Fibroblast of the aortic adventitia (primary cell): ENCODE data around the gene OR2T3. TPM values are rescaled to one million over a fixed set of nuclear protein-coding genes. Genes with fewer than 3 reads are reported as not detected.
"Not testable (repeated sequence)": the region's sequence is repeated elsewhere in the genome, so short reads cannot be mapped to it uniquely, and the experiment has no call there.

ENCODE experiments used
- DNase-seq: peaks from one replicate; pipeline ENCODE4 v3.0.0-alpha.2; 2010; ENCODE audit warnings: low read depth
- H3K4me3 ChIP-seq: 2 replicates; pipeline ENCODE4 v1.5.1; 2011; ENCODE audit warnings: low read depth, mild to moderate bottlenecking, control low read depth, low read length, moderate library complexity
- total RNA-seq: library from RNA; depleted of rRNA; stranded (reverse); fragments of >200 nt; gene quantifications from 2 replicates; pipeline ENCODE4 v1.2.3, GENCODE V29; 2012; ENCODE audit warnings: low replicate concordance

OR2T3 gene, protein sequence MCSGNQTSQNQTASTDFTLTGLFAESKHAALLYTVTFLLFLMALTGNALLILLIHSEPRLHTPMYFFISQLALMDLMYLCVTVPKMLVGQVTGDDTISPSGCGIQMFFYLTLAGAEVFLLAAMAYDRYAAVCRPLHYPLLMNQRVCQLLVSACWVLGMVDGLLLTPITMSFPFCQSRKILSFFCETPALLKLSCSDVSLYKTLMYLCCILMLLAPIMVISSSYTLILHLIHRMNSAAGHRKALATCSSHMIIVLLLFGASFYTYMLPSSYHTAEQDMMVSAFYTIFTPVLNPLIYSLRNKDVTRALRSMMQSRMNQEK
- total RNA-seq, result not detected in 2 replicates

DNA sequence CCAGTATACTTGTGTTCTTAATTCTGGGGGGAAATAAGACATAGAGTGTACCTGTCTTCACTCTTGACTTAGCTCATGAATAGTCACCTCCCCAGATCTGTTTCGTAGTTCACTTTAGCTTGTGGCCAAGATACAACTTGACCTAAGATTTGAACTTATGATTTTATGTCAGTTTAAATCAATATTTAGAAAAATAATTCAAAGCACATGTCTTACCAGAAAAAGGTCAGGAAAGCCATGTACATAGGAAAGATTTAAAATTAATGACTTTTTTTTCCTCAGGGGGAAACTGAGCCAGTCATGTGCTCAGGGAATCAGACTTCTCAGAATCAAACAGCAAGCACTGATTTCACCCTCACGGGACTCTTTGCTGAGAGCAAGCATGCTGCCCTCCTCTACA lies at the start of gene OR2T3:
Gene OR2T3 (plus strand): TSS at position 301 of the 400 bp plus-strand sequence. CDS start 0 bp downstream, at position 301.
- not testable (repeated sequence) for DNase-seq, H3K4me3 ChIP-seq

DNA sequence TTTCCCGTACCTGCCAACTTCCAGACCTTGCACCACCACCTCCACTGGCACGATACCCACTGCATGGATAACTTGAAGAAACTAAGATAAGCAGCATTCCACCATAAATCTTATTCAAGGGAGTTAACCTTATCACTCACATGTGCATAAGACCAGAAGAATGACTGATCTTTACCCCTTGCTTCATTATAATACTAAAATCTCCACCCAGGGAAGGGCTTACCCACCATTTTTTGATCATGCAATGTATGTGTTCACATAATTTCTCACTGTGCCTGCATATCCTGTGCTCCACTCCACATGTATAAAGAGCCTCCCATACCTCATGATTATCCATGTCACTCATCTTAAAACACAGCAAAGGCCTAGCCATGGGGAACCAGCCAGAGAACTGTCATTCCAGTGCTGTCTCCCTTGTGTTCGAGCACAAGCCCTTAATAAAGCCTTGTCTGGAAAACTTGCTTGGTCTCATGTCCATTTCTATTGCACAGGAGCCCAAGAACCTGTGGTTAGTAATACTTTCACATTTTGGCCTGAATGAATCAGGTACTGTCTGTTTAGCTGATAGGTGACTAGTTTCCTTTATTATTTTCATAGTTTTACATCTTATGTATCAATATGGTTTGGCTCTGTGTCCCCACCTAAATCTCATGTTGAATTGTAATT lies 45.5 kb upstream of the OR2T3 start:
- DNase-seq, H3K4me3 ChIP-seq: not testable (repeated sequence)

DNA sequence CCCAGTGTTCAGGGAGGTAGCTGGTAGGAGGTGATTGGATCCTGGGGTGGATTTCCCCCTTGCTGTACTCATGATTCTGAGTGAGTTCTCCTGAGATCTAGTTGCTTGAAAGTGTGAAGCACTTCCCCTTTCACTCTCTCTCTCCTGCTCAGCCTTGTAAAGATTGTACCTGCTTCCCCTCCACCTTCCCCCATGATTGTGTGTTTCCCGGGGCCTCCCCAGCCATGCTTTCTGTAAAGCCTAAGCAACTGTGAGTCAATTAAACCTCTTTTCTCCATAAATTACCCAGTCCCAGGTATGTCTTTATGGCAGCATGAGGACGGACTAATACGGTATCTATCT lies 45.0 kb upstream of the OR2T3 start:
- H3K4me3 ChIP-seq, DNase-seq: not testable (repeated sequence)

DNA sequence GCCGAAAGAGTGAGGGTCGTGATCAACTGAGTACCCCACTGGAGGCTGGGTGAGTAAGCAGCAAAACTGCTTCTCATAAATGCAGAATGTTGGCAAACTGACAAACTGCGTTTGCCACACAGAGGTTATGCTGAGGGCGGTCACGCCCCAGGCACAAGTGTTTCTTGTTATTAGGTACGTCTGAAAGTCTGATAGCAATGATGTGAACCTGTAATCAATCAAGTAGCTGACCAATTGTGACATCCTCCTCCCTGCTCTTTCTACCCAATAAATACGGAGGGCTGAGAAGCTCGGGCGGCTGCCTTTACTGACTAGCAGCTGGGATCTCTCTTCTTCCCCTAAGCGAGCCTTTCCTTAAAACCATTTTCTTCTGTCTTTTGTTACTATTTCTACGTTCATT lies 41.5 kb upstream of the OR2T3 start:
- not testable (repeated sequence) for H3K4me3 ChIP-seq, DNase-seq

DNA sequence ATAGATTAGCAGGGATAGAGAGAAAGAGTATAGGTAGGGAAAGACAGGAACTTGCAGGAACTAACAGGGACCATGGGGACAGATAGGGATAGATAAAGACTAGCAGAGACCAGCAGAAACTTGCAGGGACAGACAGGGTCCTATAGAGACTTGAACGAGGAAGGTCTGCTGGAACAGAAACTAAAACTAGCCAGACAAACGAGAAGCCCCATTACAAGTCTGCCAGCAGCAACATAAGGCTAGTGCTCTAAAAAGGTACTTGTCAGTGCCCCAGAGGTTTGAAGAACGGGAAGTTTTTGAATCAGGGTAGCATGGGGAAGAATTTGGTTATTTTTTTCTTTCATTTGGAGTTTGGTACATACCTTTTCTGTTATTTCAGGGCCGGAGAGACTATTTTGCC lies 41.0 kb upstream of the OR2T3 start:
- not testable (repeated sequence) for DNase-seq, H3K4me3 ChIP-seq

DNA sequence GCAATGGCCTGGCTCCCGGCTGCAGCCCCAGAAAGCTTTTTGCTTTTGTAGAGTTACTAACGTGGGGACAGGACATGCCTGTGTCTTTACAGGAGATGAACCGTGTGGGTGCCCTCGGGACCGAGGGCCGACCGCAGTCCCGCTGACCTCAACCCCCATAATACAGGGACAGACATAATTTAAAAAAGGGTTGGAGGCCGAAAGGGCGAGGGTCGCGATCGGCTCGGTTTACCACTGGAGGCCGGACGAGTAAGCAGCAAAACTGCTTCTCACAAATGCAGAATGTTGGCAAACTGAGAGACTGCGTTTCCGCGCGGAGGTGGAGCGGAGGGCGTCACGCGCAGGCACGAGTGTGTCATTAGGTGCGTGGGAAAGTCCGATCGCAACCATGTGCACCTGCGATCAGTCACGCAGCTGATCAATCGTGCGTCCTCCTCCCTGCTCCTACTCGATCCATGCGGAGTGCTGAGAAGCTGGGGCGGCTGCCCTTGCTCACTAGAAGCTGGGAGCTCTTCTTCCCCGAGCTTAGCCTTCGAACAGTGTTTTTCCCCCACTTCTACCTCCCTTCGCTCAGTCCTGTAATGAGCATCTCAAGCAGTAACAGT lies 39.2 kb upstream of the OR2T3 start:
- DNase-seq, H3K4me3 ChIP-seq: not testable (repeated sequence)

DNA sequence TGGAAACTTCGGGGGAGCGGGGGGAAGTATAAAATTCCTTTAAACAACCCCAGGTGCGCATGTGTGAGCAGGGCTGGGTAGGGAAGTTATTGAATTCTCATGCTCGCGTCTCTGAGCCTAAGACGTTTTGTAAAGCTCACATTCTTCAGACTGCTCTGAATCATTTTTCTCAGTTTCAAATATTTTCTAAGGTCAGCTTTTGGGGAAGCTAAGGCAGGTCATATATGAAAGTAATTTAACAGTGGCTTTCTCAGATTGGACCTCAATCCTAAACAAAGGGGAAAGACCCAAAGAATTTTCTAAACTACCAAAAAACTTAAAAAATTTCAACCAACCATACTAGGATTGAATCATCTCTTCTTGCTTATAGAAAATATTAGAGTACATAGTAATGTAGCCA lies 38.2 kb upstream of the OR2T3 start:
- DNase-seq, H3K4me3 ChIP-seq: not testable (repeated sequence)

DNA sequence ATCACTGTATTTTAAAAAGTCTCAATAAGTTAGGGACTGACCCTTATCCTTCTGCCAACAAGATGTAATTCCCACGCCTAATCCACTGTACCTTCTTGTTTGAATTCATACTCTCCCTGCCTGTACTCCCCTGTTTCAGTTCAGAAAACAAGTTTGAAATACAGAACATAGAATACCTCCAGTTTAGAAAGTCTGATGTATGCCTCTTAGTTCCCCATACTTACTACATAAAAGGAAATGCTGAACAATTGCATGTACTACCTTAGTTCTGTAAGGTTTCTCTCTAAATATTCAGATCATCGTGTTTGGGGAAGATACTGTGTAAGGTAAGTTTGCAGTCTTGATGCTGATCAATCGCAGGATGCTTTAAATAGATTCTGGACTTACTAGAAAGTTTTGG lies 36.8 kb upstream of the OR2T3 start:
- DNase-seq, H3K4me3 ChIP-seq: not testable (repeated sequence)

DNA sequence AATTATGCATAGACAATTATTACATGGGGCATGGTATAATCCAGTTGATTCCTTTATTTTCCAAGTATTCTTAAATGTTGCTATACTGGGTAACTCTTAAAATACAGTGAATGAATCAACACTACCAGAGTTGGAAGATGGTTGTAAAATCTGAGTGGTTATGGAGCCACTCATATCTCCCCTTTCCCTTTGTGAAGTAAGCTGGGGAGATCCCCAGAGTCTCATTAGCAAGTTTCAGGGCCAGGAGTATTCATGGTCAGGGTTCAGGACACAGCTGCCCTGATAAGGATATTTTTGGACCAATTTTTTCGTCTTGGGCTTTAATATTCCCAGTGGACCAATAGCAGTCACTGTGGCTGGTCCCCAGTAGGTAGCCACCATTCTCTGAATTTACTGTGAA lies 34.5 kb upstream of the OR2T3 start:
- not testable (repeated sequence) for H3K4me3 ChIP-seq, DNase-seq

DNA sequence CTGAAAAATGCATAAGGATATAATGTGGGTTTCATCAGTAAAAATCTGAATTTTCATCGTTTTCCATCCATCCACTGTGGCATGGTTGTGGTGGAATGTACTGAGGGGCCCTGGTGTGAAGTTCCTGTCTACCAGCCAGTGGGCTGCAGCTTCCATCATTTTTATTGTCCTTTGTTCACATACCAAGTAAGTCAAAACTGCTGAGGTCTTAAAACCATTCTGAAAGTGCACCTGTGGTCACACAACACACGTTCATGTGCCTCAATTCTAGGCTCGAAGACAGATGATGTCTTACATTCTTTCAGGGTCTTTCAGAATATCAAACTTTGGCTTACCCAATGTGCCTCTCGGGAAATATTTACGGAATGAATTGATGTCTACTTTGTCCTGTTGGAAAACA lies 33.9 kb upstream of the OR2T3 start:
- DNase-seq, H3K4me3 ChIP-seq: not testable (repeated sequence)

DNA sequence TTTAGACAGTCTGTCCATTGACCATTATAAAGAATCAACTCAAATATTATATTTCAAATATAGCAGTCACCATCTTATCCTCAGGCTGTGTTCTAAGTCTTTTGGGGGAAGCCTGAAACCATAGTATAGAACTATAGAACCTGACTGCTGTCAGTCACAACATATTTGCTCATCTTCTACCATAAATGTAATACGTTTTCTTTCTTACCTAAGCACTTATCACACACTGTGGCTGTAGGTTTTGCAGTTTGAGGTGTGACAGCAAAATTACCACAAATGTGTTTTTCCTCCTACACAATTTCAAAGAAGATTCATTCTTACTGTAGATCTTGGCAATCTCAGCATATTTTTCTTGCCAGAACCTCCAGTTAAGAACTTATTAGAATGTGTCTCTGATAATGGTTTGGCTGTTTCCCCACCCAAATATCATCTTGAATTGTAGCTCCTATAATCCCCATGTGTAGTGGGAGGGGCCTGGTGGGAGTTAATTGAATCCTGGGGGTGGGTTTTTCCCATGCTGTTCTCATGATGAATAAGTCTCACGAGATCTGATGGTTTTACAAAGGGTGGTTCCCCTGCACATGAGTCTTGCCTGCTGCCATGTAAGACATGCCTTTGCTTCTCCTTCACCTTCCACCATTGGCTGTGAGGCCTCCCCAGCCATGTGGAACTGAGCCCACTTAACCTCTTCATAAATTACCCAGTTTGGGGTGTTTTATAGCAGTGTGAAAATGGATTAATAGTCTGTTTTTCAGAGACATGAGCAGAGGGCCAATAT lies 30.5 kb upstream of the OR2T3 start:
- not testable (repeated sequence) for H3K4me3 ChIP-seq, DNase-seq

DNA sequence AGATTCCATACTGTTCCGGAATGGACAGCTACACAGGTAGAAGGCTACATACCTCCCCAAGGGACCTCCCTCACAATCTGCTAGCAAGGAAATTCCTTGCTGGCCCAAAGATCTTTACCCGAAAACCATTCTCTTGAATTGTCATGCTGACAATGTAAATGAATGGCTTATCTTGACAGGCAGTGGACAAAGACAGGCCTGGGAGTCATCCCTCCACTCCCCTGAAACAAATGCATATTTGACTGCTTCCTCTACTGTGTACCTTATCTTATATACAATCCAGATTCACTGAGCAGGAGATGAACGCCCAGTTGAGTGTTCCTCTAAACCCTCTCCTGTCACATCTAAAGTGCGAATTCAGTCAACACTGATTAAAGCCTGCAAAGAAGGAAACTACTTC lies 28.5 kb upstream of the OR2T3 start:
- not testable (repeated sequence) for DNase-seq, H3K4me3 ChIP-seq

DNA sequence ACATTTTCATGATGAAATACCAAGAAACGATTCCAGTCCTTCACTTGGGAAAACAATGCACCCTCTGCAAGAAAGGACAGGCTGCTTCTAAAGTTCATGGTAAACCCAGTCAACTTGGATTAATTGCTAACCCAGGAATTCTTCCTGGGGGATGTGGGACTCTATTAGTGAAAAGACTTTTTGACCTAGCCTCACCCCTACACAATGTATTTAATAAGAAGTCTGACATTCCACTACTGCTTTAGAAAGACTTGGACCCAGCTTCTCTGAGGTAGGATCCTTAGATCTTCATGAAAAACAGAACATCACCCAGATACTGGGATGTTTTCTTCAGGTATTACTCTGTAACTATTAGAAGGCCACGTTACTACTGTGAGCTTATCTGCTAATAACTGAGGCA lies 27.8 kb upstream of the OR2T3 start, which contains the start of gene OR2T2:
Gene OR2T2 (plus strand): TSS at position 239 of the 400 bp plus-strand sequence. CDS start 7,161 bp downstream, outside the sequence.
- DNase-seq, H3K4me3 ChIP-seq: not testable (repeated sequence)

DNA sequence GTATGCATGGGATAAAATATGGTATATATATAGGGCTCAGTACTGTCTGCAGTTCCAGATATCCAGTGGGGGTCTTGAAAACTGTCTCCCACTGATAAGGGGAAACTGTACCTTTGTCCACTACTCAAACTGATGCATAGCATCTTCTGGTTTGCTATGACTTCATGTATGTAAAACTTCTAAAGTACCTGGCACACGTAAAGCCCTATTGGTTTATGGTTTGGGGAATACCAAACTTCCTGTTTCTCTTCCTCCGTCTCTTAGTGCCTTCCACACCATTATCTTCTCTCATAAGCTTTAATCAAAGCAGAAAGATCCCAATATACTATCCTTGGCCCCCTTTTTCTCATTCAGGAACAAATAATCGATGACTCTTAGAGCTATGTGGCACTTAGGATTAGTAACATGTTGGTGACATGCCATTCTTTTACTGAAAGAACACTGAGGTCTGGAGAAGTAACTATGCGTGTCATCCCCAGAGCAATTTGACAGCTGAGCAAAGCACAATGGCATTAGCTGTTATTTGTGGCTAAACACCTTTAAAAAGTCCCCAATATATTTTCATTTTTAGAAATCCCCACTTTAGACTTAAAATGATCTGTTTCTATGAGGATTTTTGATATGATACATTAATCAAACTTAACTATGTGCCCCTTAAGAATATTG lies 24.6 kb upstream of the OR2T3 start:
- not testable (repeated sequence) for DNase-seq, H3K4me3 ChIP-seq

DNA sequence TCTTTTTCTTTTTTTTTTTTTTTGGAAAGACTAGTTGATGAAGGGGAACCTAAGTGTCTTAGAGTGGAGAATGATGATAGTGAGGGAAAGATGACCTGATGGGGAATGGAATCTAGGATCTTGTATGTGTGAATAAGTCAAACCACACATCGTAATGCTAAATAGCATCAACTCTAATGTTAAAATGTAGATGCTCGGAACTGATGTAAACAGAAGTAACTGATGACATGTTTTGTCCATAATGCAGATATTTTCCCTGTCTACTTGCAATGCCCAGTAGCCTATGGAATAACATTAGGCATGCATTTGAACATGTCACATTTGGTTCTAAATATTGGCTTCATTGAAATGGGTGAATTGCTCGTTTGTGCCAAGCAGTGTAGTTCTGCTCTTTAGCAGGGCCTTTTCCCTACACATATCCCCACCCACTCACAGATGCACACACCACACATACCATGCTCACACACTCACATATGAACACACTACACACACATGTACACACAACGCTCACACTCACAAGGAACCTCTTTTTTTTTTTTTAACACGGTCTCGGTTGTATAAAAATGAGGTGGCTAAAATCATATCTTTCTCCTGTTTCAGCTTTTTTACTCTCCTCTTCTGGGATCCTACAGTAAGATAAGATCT lies 23.2 kb upstream of the OR2T3 start:
- not testable (repeated sequence) for DNase-seq, H3K4me3 ChIP-seq

DNA sequence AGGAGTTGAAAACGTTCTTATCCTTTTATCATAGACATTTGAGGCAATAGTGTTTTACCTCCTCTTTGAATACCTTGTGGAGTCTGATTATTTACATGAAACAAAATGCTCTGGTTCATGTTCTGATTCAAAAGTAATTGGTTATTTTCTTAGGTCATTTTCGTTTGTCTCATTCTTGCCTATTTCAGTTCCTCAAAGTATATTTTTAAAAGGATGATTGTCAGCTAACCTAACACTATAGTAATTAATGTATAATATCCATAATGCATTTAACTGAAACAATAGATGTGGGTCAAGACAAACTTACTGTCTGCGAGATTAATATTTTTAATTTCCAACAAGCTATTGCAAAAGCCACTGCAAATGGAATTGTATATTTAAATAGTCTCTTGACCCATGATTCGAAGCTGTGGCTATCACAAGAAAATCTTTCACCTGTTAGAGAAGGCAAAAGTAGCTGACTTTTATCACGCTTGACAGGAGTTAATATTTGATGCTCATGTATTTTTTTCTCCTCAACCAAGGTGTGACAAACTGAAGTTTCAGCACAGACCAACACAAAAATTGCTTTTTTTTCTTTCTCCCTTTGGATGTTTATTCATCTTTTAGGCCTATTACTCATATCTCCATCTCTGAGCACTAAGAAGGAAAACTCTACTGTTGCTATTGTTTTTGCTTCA lies 22.5 kb upstream of the OR2T3 start:
- H3K4me3 ChIP-seq, result not testable (repeated sequence)

DNA sequence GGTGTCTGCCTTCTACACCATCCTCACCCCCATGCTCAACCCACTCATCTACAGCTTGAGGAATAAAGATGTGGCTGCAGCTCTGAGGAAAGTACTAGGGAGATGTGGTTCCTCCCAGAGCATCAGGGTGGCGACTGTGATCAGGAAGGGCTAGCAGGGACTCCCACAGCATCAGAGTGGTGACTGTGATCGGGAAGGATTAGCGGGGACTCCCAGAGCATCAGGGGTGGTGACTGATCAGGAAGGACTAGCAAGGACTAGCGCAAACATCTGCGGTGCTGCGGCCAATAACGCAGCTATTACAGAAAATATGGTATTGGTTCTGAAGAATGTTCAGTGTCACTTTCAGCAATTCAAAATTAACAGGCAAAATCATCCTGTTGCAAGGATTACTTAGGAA lies 19.5 kb upstream of the OR2T3 start:
- not testable (repeated sequence) for H3K4me3 ChIP-seq, DNase-seq

More for the DNA sequence above, 22.5 kb upstream of the OR2T3 start:
- not testable (repeated sequence) for DNase-seq
